GM12878 (cell line): Measurements from ENCODE around the gene CRB2. TPM values are rescaled to one million over a fixed set of nuclear protein-coding genes. Genes with fewer than 3 reads are reported as not detected.

Experiments used
- ATAC-seq: fragments of 200-7000 bp; cut with Tn5 transposase; 3 replicates; pipeline ENCODE4 v1.9.1; 2020; ENCODE audit warnings: mild to moderate bottlenecking, moderate library complexity
- BruUV-seq: library from RNA; stranded (reverse); fragments of 400-500 nt; replicated peaks from 2 replicates; lab custom pipeline; 2021; lab: Mats Ljungman, UMichigan
- CTCF ChIA-PET: fragments of 300-600 bp; sonication (Branson Sonifier 250); formaldehyde crosslinking; extraction: SDS; loops from one replicate; lab custom pipeline; 2021; ENCODE audit warnings: inconsistent platforms; lab: Yijun Ruan, JAX
- POLR2A ChIA-PET: fragments of 350-600 bp; formaldehyde crosslinking; extraction: SDS; loops from one replicate; lab custom pipeline; 2021; ENCODE audit warnings: inconsistent platforms; lab: Charles Lee
- RAD21 ChIA-PET: fragments of 300-600 bp; sonication (Branson Sonifier 250); formaldehyde crosslinking; loops from one replicate; lab custom pipeline; 2023; ENCODE audit warnings: antibody characterized with exemption; ENCODE audit not compliant: unreplicated experiment; lab: Charles Lee
- SMC1A ChIA-PET: fragments of 300-600 bp; sonication (Branson Sonifier 250); formaldehyde crosslinking; loops from one replicate; lab custom pipeline; 2023; ENCODE audit not compliant: unreplicated experiment, uncharacterized antibody; lab: Charles Lee
- DNase-seq: peaks from one replicate; pipeline ENCODE4 v3.0.0-alpha.2; 2011; ENCODE audit warnings: low read depth, low spot score
- FAIRE-seq: peaks from 3 replicates; lab custom pipeline; 2011; peaks lifted over from hg19 to GRCh38; lab: Jason Lieb, UNC
- H2AFZ ChIP-seq: 2 replicates; pipeline ENCODE4 v1.6.0; 2011; ENCODE audit warnings: low read depth, low read length, control low read depth; ENCODE audit not compliant: control insufficient read depth
- H3K27ac ChIP-seq: 2 replicates; pipeline ENCODE4 v1.5.1; 2011; ENCODE audit warnings: control low read depth; ENCODE audit not compliant: control insufficient read depth, insufficient read depth
- H3K27me3 ChIP-seq, 2 experiments: replicated peaks in 1 of 2; 2 replicates each; pipeline versions ENCODE4 v1.6.0 to v1.6.1; 2011; ENCODE audit warnings: low read length in 1 of 2; ENCODE audit not compliant: control insufficient read depth in 2 of 2, insufficient read depth in 2 of 2
- H3K36me3 ChIP-seq, 2 experiments: 2 replicates each; pipeline ENCODE4 v1.5.1; 2011; ENCODE audit warnings: low read length in 1 of 2; ENCODE audit not compliant: control insufficient read depth in 2 of 2, insufficient read depth in 2 of 2
- H3K4me1 ChIP-seq: 2 replicates; pipeline ENCODE4 v1.6.1; 2011; ENCODE audit warnings: mild to moderate bottlenecking, low read length, moderate library complexity, mixed read lengths; ENCODE audit not compliant: control insufficient read depth, insufficient read depth
- H3K4me2 ChIP-seq: 2 replicates; pipeline ENCODE4 v1.6.0; 2011; ENCODE audit warnings: control low read depth; ENCODE audit not compliant: control insufficient read depth, insufficient read depth
- H3K4me3 ChIP-seq: fragments of 200-600 bp; sonication (generic); 2 replicates; pipeline ENCODE4 v1.5.1; 2016
- H3K79me2 ChIP-seq: 2 replicates; pipeline ENCODE4 v1.6.0; 2011; ENCODE audit warnings: low read length; ENCODE audit not compliant: control insufficient read depth, insufficient read depth
- H3K9ac ChIP-seq: 2 replicates; pipeline ENCODE4 v1.8.0; 2011; ENCODE audit warnings: low read length, control low read depth, mixed read lengths; ENCODE audit not compliant: control insufficient read depth, insufficient read depth
- H3K9me3 ChIP-seq: replicated peaks from 3 replicates; pipeline ENCODE4 v1.5.1; 2011; ENCODE audit warnings: mild to moderate bottlenecking, low read length; ENCODE audit not compliant: control insufficient read depth, insufficient read depth
- H4K20me1 ChIP-seq: 2 replicates; pipeline ENCODE4 v1.6.0; 2011; ENCODE audit not compliant: control insufficient read depth, insufficient read depth
- GATAD2B ChIP-seq: fragments of 450-650 bp; conservative IDR thresholded peaks from 2 replicates; pipeline ENCODE4 v1.6.1; 2017; ENCODE audit warnings: low read depth, mild to moderate bottlenecking, moderate library complexity
- HCFC1 ChIP-seq: fragments of 150-350 bp; IDR thresholded peaks from 2 replicates; pipeline ENCODE4 v1.6.1; 2014; ENCODE audit warnings: low read length
- HDAC6 ChIP-seq: fragments of 200-600 bp; sonication (generic); IDR thresholded peaks from one replicate; pipeline ENCODE4 v1.8.0; 2017; ENCODE audit warnings: antibody characterized with exemption; ENCODE audit not compliant: unreplicated experiment
- JUNB ChIP-seq: IDR thresholded peaks from 2 replicates; pipeline ENCODE4 v1.6.1; 2016; ENCODE audit warnings: antibody characterized with exemption, mild to moderate bottlenecking
- MTA3 ChIP-seq: IDR thresholded peaks from 2 replicates; pipeline ENCODE4 v1.6.1; 2012; ENCODE audit warnings: low read length, inconsistent platforms, borderline replicate concordance
- NFYA ChIP-seq: IDR thresholded peaks from 2 replicates; pipeline ENCODE4 v1.6.1; 2011; ENCODE audit warnings: low read depth, mild to moderate bottlenecking, low read length, improper control_type of control experiment, borderline replicate concordance
- PAX8 ChIP-seq: fragments of 450-650 bp; IDR thresholded peaks from 2 replicates; pipeline ENCODE4 v1.6.1; 2017; ENCODE audit warnings: mild to moderate bottlenecking, moderate library complexity
- RAD21 ChIP-seq: IDR thresholded peaks from 2 replicates; pipeline ENCODE4 v1.6.1; 2011; ENCODE audit warnings: mild to moderate bottlenecking, low read depth, low read length, moderate library complexity; ENCODE audit not compliant: insufficient read depth
- RBBP5 ChIP-seq: fragments of 200-600 bp; sonication (generic); conservative IDR thresholded peaks from 2 replicates; pipeline ENCODE4 v1.6.1; 2016
- SREBF2 ChIP-seq: IDR thresholded peaks from 2 replicates; pipeline ENCODE4 v1.6.1; 2012; ENCODE audit warnings: mild to moderate bottlenecking, low read length
- TCF12 ChIP-seq: IDR thresholded peaks from 2 replicates; pipeline ENCODE4 v1.6.1; 2011; ENCODE audit warnings: low read depth, mild to moderate bottlenecking, low read length
- TCF3 ChIP-seq: IDR thresholded peaks from 2 replicates; pipeline ENCODE4 v1.6.1; 2012; ENCODE audit warnings: low read depth, mild to moderate bottlenecking, low read length, borderline replicate concordance; ENCODE audit not compliant: insufficient read depth
- WRNIP1 ChIP-seq: IDR thresholded peaks from 2 replicates; pipeline ENCODE4 v1.6.1; 2011; ENCODE audit warnings: low read depth, low read length, improper control_type of control experiment, borderline replicate concordance
- ZBTB33 ChIP-seq: fragments of 450-650 bp; IDR thresholded peaks from 2 replicates; pipeline ENCODE4 v1.6.1; 2017; ENCODE audit warnings: mild to moderate bottlenecking
- ZBTB4 ChIP-seq: fragments of 450-650 bp; formaldehyde crosslinking; IDR thresholded peaks from 2 replicates; pipeline ENCODE4 v1.4.0; 2022; ENCODE audit warnings: mild to moderate bottlenecking, moderate library complexity
- ZNF24 ChIP-seq: fragments of 450-650 bp; IDR thresholded peaks from 2 replicates; pipeline ENCODE4 v1.6.1; 2017; ENCODE audit warnings: antibody characterized with exemption, mild to moderate bottlenecking
- WGBS: methylation state at CpG from one replicate; pipeline ENCODE4 v1.1.6; 2016; ENCODE audit warnings: low lambda C conversion rate; ENCODE audit not compliant: insufficient replicate concordance, insufficient coverage; ENCODE audit errors: missing lambda C conversion rate; 5-methylcytosine and 5-hydroxymethylcytosine counted together
- in situ Hi-C: fragments of 300-500 bp; cut with MboI; formaldehyde crosslinking; loops from 9 replicates; pipeline ENCODE4 v1.14.3; 2018; ENCODE audit warnings: mixed read lengths
- intact Hi-C: fragments of 100-400 bp; cut with micrococcal nuclease; formaldehyde crosslinking; loops from one replicate; pipeline ENCODE4 v1.14.2; 2022; ENCODE audit not compliant: unreplicated experiment
- polyA plus RNA-seq, 11 experiments: library from polyadenylated mRNA; depleted of rRNA in 4 of 11; unstranded in 6 of 11; stranded (reverse) in 5 of 11; fragments of >200 nt; fragmentation: Nextera tagmentation in 4 of 11; fragmentation: Illumina TruSeq in 1 of 11; extraction: Ambion mirVana in 4 of 11; extraction: Trizol in 1 of 11; gene quantifications; 1 replicate in 1 of 11; 2 replicates in 10 of 11; pipeline versions ENCODE4 v1.2.1 to v1.2.3, GENCODE V29; 2011 to 2016; ENCODE audit warnings: inconsistent platforms in 2 of 11, missing spikeins in 2 of 11, low read depth in 1 of 11
- total RNA-seq, 4 experiments: library from RNA; depleted of rRNA in 3 of 4; stranded (reverse); fragments of >200 nt in 3 of 4; fragmentation: Illumina TruSeq in 1 of 4; extraction: Trizol in 1 of 4; gene quantifications; 2 replicates each; pipeline versions ENCODE4 v1.2.1 to v1.2.3, GENCODE V29; 2013 to 2021

The CRB2 gene
- total and polyA plus RNA-seq, 10 of the 15 experiments (the other 5 are each of a cell fraction or from before 2014, with no cell fraction given) = 0.01 to 0.80 (median 0.23) TPM; not detected in 3

- RAD21 ChIA-PET = no interaction called here
Measured at GRCh38 chr9:123312306-123312877, 43.6 kb upstream of the CRB2 start.

GRCh38 chr9:123314617-123315016, 41.4 kb upstream of the CRB2 start:
- Histone ChIP-seq H3K4me1 (peaks cover 26% of the 10 kb centered on the region), H3K9ac (no peak overlapping the region), H2AFZ (no peak overlapping the region), H3K4me2 (no peak overlapping the region), H3K36me3 (no peaks in the 10 kb centered on the region), H3K79me2 (no peaks in the 10 kb centered on the region), H3K27me3 (no peaks in the 10 kb centered on the region), H3K4me3 (no peak overlapping the region), H4K20me1 (no peaks in the 10 kb centered on the region), H3K27ac (no peak overlapping the region), H3K9me3 (no peaks in the 10 kb centered on the region)
- DNase-seq (no peak), FAIRE-seq (no peak), ATAC-seq (no peak)
- in situ Hi-C loops = no loop called here
- WGBS = 76% methylated on average over 6 of the region's 6 CpGs
- ChIA-PET POLR2A (no interaction called here), RAD21 (interaction anchor here (0.5 to 1.6 kb wide), 3 partner anchors 18 to 78 kb away, joined by 3 to 4 read pairs (median 3); no protein-coding TSS in a partner anchor), SMC1A (interaction anchor here (1.1 to 18.1 kb wide), 2 partner anchors 9 to 25 kb away, joined by 7 to 268 read pairs; no protein-coding TSS in a partner anchor), CTCF (no interaction called here)
- intact Hi-C loops = no loop called here
- no TSS peak for BruUV-seq
- no peak for TF ChIP-seq HDAC6
- TF ChIP-seq JUNB = no peak
- no peak for TF ChIP-seq ZNF24
- no peak for TF ChIP-seq TCF3
- no peak for TF ChIP-seq MTA3
- no peak for TF ChIP-seq ZBTB4
- no peak for TF ChIP-seq HCFC1
- no peak for TF ChIP-seq ZBTB33
- no peak for TF ChIP-seq RBBP5
- TF ChIP-seq NFYA = no peak
- no peak for TF ChIP-seq RAD21

More at GRCh38 chr9:123312306-123312877, 43.6 kb upstream of the CRB2 start:
- intact Hi-C loops = no loop called here
- no TSS peak for BruUV-seq
- Histone ChIP-seq H3K27me3 (no peaks in the 10 kb centered on the region), H3K9me3 (no peaks in the 10 kb centered on the region), H3K27ac (no peak overlapping the region), H3K9ac (no peak overlapping the region), H3K4me2 (no peak overlapping the region), H3K36me3 (no peaks in the 10 kb centered on the region), H3K79me2 (no peaks in the 10 kb centered on the region), H4K20me1 (no peaks in the 10 kb centered on the region), H3K4me3 (no peak overlapping the region), H2AFZ (no peak overlapping the region), H3K4me1 (peaks cover 5% of the 10 kb centered on the region; the same call in 1 of the 2 replicates)
- ATAC-seq (no peak), DNase-seq (no peak), FAIRE-seq (no peak)
- in situ Hi-C loops = no loop called here
- ChIA-PET CTCF (interaction anchor here (1.5 kb wide), 1 partner anchor 37 kb away, joined by 5 read pairs; no protein-coding TSS in a partner anchor), POLR2A (no interaction called here), SMC1A (interaction anchor here (0.6 to 1.8 kb wide), 5 partner anchors 11 to 391 kb away, joined by 3 to 5 read pairs (median 3); no protein-coding TSS in a partner anchor)
- no peak for TF ChIP-seq WRNIP1
- TF ChIP-seq TCF12 = no peak
- TF ChIP-seq SREBF2 = no peak
- TF ChIP-seq PAX8 = no peak
- TF ChIP-seq GATAD2B = no peak
- WGBS = 53% methylated on average over 4 of the region's 4 CpGs
